GM18519 (cell line): ENCODE data around the gene BACH2.
A peak's percentile ranks its signal among the peaks of the same experiment; 100 is the strongest.

ENCODE experiments used
- ATAC-seq: cut with Tn5 transposase; IDR thresholded peaks from one replicate; pipeline ENCODE4 v1.9.1; 2021; ENCODE audit warnings: mild to moderate bottlenecking, moderate library complexity; ENCODE audit not compliant: unreplicated experiment, low FRiP score

Gene BACH2

DNA sequence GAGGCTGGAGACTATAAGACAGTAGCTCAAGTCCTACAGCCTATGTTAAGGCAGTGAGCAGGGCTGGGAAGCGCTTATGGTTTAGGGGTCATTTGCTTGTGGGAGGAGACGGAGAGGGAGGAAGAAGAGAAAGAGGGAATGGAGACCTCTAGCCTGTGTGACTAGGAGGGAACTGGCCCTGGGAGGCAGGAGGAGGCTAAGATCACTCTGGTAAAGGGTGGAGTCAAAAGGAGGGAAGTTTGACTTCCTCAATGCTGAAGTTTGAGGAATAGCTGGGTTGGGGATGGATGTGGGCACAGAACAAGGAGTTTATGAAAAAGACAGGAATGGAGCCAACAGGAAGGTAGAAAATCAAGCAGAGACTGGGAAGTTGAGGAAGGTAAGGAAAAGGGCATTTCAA is 6.4 kb upstream of the BACH2 start:
- no peak for ATAC-seq

DNA sequence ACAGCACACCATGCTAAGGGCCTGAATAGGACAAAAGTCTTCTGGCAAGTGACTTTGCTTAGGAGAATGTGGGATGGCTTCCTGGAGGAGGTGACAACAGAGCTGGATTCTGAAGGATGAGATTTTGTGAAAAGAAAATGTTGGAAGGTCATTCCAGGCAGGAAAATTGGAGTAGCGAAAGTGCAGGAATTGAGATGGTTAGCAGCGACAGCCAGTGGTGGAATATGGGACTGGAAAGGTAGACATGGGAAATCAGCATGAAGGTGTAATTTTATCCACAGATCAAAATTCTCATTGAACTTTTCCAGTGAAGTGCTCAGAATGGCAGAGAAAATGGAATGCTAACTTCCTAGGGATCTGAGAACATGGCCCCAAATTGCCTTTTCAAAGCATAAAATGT is 5.7 kb upstream of the BACH2 start:
- ATAC-seq: no peak

DNA sequence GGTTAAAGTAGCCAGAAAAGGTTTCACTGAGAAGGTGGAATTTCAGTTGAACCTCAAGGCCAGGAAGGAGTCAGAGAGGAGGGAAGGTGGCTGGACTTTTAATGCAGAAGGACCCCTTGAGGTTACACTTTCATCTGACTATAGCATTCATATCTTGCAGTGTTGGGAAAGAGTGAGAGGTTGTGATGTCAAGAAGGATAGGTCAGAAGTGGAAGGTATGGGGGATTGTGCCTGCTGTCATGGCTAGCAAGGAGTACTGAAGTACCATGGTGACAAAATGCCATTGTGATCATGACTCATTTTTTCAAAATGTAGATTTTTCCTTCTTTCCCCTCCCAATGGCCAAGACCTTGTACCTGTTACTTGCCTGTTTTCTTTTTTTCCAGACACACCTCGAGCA is 5.2 kb upstream of the BACH2 start:
- no peak for ATAC-seq

GRCh38 chr6:90298459-90299053 is 1.9 kb upstream of the BACH2 start:
- ATAC-seq: no peak

- ATAC-seq: no peak
Measured at GRCh38 chr6:90297867-90298381, 1.3 kb upstream of the BACH2 start.

DNA sequence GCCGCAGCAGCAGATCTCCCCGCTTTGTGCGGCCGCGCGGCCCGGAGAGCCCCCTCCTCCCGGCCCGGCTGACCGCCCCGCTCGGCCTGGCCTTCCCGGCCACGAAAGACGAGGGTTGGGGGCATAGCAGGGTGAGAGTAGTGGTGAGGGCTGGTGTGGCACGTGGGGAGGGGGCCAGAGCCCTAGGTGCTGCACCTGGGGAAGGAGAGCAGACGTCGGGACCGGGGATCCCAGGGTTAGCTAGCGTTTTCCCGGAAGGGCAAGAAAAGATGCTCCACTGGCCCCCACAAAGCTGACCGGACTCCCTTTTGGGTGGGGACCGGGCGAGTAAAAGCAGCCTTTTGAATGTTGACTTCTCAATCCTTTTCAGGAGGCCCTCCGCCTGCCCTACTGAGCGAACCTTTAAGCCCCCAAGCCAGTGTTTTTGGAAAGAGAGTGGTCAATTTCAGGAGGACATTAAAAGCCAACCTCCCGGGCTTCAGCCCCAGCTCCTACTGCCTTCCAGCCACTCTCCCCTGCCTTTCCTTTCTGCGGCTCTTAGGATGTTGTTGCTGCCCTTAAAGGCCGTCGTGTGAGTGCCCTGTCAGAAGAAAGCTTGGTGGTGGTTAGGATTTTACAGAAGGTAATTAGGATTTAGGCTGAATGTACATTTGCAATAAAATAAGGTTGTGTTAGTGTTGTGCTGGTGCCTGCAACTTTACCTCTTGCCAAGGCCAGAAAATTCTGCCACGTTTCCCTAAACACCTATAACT is 648 bp upstream of the BACH2 start:
- no peak for ATAC-seq

DNA sequence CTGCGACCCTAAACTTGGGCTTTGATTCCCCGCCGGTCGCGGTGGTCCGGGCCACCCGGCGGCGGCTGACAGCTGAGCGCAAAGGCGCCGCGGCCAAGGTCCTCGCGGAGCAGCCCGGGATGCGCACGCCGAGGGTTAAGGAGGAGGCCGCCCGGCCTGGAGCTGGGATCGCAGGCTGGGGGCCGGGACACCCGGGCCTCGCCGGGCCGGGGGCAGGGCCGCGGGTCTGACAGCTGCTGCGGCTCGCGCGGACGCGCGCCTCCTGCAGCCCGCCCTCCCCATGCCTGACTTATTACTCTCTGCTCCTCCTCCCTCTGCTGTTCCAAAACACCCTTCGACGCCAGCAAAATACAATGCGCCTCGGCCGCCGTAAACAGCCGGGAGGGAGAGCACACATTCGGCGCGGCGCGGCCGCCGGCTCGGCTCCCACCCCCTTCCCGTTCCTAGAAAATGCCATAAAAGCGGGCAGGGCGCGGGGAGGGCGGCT is 746 bp downstream of the BACH2 start:
- no peak for ATAC-seq

- ATAC-seq: no peak
Measured at GRCh38 chr6:90294989-90295853, 1.4 kb downstream of the BACH2 start.

- no peak for ATAC-seq
Measured at GRCh38 chr6:90294614-90294988, 2.0 kb downstream of the BACH2 start.

- no peak for ATAC-seq
Measured at GRCh38 chr6:90294008-90294511, 2.6 kb downstream of the BACH2 start.

DNA sequence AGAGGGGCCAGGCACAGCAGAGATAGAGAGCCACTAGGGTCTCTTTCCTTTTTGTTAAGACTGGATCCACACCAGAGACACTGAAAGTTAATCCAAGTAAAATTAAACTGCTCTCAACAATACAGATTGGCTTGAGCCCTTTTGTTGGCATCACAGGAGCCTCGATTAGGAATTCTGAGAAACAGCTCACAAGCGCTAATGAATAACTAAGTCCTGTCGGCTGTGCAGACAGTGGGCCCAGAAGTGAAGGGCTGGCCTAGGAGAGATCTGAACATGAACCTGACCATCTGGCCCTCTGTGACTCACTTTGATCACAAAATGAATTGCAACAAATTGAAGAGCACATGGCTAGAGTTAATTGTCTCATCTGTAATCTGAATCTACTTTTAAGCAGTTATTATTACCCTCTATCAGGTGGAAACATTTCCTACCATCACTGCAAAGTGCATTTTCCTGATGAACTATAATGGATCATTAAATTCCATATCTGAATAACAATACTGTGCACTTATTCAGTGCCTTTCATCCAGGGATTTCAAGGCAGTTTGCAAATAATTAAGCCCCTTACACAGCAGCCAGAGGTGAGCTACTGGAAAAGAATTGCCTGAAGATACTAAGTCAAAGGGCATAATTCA is 3.2 kb downstream of the BACH2 start:
- no peak for ATAC-seq

GRCh38 chr6:90291565-90291964 is 5.1 kb downstream of the BACH2 start:
- no peak for ATAC-seq

GRCh38 chr6:90290811-90291420 is 5.7 kb downstream of the BACH2 start:
- ATAC-seq: no peak

DNA sequence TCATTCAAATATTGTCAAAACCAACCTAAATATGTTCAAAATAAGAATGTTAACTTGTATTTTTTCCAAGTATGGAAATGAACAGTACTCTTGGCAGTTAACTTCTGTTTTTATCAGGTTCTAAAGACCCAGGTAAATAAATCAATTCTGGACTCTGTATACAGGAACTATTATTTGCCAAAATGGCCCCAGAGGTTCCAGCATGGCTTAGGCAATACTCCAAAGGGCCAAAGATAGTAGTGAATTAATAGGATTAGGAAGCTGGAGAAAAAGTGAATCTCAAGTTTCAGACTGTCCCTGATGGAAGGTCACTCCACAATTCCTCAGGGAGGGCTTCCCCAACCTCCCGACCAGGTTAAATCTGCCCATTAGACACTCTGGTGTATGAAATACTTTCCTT is 6.7 kb downstream of the BACH2 start:
- ATAC-seq: no peak

- no peak for ATAC-seq
Measured at GRCh38 chr6:90288404-90288803, 8.2 kb downstream of the BACH2 start.

DNA sequence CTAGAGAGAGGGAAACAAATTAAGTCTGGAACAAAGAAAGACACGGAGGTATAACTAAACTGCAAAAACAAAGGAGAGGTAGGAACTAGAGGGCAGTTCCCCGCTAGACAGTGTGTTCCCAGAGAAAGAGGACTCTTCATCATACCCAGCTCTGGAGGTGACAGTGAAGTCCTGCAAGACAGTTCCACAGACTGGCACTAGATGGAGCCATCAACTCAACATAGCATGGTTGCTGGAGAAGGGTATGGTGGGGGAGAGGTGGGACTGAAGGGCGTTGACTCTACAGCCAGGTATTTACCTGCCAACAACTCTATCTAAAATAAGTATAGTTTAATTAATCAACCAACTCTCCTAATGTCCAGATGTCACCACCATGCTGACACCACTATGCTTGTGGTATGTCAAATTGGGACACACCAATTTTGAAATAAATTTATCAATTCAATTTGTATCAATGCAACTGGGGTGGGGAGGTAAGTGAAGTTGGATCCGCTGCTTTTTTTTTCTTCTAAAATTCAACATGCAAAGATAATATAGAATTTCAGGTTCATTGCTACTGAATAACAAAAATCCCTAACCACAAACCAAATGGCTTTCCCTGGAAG is 9.7 kb downstream of the BACH2 start:
- no peak for ATAC-seq

GRCh38 chr6:90285611-90286381 is 10.8 kb downstream of the BACH2 start:
- peak; percentile 37 for ATAC-seq

DNA sequence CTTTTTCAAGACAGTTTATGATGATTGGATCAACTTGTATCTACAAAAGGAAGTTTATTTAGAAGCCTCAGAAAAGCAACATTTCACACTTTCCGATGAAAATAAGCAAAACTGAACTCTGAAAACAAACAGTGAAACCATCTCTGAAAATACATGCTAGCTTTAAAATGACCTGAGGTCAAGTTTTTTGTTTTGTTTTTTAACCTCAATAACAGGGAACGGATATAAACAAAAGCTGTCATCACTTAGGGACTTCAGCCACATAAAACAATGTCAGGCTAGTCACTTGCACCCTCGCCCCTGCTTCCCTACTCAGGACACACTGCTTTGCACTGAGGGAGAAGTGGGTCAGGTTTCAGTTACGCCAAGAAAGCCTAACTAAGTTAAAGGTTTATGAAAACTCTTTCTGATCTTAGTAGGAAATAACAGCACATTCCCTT is 11.6 kb downstream of the BACH2 start:
- ATAC-seq: peak; percentile 13
